ENCODE measurements around the gene CASKIN1. TPM values are rescaled to one million over a fixed set of nuclear protein-coding genes. Genes with fewer than 3 reads are reported as not detected.

The CASKIN1 gene
- total and polyA plus RNA-seq, 9 donors, result 0.10 to 2.4 (median 0.56) TPM; not detected in 1

GRCh38 chr16:2235695-2236336, 39.4 kb upstream of the CASKIN1 start:
- Histone ChIP-seq H3K36me3 (no peaks in the 10 kb centered on the region), H3K27me3 (no peaks in the 10 kb centered on the region), H3K27ac (no peak overlapping the region), H3K4me3 (no peak overlapping the region), H3K4me1 (ENCODE audit: insufficient read depth) (peaks cover 7% of the 10 kb centered on the region), H3K9me3 (peaks cover 0 to 3% of the 10 kb centered on the region in 2 donors)
- DNase-seq, result no peak
- 71 to 76% (median 75%) methylated on average over 17 to 19 of the region's 19 CpGs for WGBS, 3 donors
- intact Hi-C loops (cut with DNase I), result no loop called here
- TF ChIP-seq POLR2A (IDR thresholded peaks at IDR 0.05) (no peak), CTCF (IDR thresholded peaks at IDR 0.05) (no peak), EP300 (IDR thresholded peaks at IDR 0.05) (no peak)

- H3K27me3 ChIP-seq, result no peaks in the 10 kb centered on the region
- no peak overlapping the region for H3K27ac ChIP-seq
- no peak for TF ChIP-seq EP300 (IDR thresholded peaks at IDR 0.05)
- TF ChIP-seq POLR2A (IDR thresholded peaks at IDR 0.05), result no peak
- TF ChIP-seq CTCF (IDR thresholded peaks at IDR 0.05), result no peak
- no peaks in the 10 kb centered on the region for H3K36me3 ChIP-seq
- peaks cover 7% of the 10 kb centered on the region for H3K4me1 ChIP-seq (ENCODE audit: insufficient read depth)
- intact Hi-C loops (cut with DNase I), result no loop called here
- no peak overlapping the region for H3K4me3 ChIP-seq
- 91 to 94% (median 92%) methylated on average over 25 to 28 of the region's 28 CpGs for WGBS, 3 donors
- no peak for DNase-seq
- peaks cover 0 to 3% of the 10 kb centered on the region in 2 donors for H3K9me3 ChIP-seq
Measured at GRCh38 chr16:2235234-2235651, 38.8 kb upstream of the CASKIN1 start.

GRCh38 chr16:2234813-2235170, 38.4 kb upstream of the CASKIN1 start:
- Histone ChIP-seq H3K4me1 (ENCODE audit: insufficient read depth) (peaks cover 7% of the 10 kb centered on the region), H3K4me3 (no peak overlapping the region), H3K27me3 (no peaks in the 10 kb centered on the region), H3K27ac (no peak overlapping the region), H3K9me3 (peaks cover 0 to 3% of the 10 kb centered on the region in 2 donors), H3K36me3 (no peaks in the 10 kb centered on the region)
- TF ChIP-seq POLR2A (IDR thresholded peaks at IDR 0.05) (no peak), CTCF (IDR thresholded peaks at IDR 0.05) (no peak), EP300 (IDR thresholded peaks at IDR 0.05) (no peak)
- 87 to 89% (median 88%) methylated on average over 10 to 18 of the region's 18 CpGs for WGBS, 3 donors
- intact Hi-C loops (cut with DNase I), result no loop called here
- DNase-seq, result no peak

- WGBS, 3 donors, result 91 to 96% (median 93%) methylated on average over 48 to 51 of the region's 51 CpGs
- peaks cover 7% of the 10 kb centered on the region for H3K4me1 ChIP-seq (ENCODE audit: insufficient read depth)
- H3K27ac ChIP-seq, result no peak overlapping the region
- DNase-seq, result no peak
- intact Hi-C loops (cut with DNase I), result no loop called here
- TF ChIP-seq EP300 (IDR thresholded peaks at IDR 0.05) (no peak), CTCF (IDR thresholded peaks at IDR 0.05) (no peak), POLR2A (IDR thresholded peaks at IDR 0.05) (no peak)
- H3K36me3 ChIP-seq, result no peaks in the 10 kb centered on the region
- peaks cover 0 to 3% of the 10 kb centered on the region in 2 donors for H3K9me3 ChIP-seq
- H3K27me3 ChIP-seq, result no peaks in the 10 kb centered on the region
- H3K4me3 ChIP-seq, result no peak overlapping the region
Measured at GRCh38 chr16:2233872-2234812, 37.7 kb upstream of the CASKIN1 start.
